AG10803 (cell line): ENCODE data around the gene NFE2L2.
"Not testable (repeated sequence)": the region's sequence is repeated elsewhere in the genome, so short reads cannot be mapped to it uniquely, and the experiment has no call there.

Source experiments
- DNase-seq: peaks from one replicate; pipeline ENCODE4 v3.0.0; 2010; ENCODE audit warnings: low read depth
- H3K4me3 ChIP-seq: 2 replicates; pipeline ENCODE4 v1.5.1; 2011; ENCODE audit warnings: mild to moderate bottlenecking, low read length, control low read depth
- CTCF ChIP-seq: conservative IDR thresholded peaks from 2 replicates; pipeline ENCODE4 v1.5.1; 2011; ENCODE audit warnings: mild to moderate bottlenecking, low read length, control low read depth, inconsistent platforms

NFE2L2 gene

GRCh38 chr2:177188482-177189469, 75.8 kb downstream of the NFE2L2 start:
- no peak for TF ChIP-seq CTCF
- DNase-seq: no peak
- H3K4me3 ChIP-seq: no peak overlapping the region

- H3K4me3 ChIP-seq: no peak overlapping the region
- no peak for TF ChIP-seq CTCF
- peak; percentile 81 for DNase-seq
Observed at GRCh38 chr2:177187631-177188312, 76.8 kb downstream of the NFE2L2 start.

GRCh38 chr2:177186038-177186437, 78.5 kb downstream of the NFE2L2 start:
- not testable (repeated sequence) for DNase-seq

GRCh38 chr2:177184606-177185005, 79.9 kb downstream of the NFE2L2 start:
- TF ChIP-seq CTCF: no peak
- no peak for DNase-seq
- H3K4me3 ChIP-seq: no peak overlapping the region

More at GRCh38 chr2:177186038-177186437, 78.5 kb downstream of the NFE2L2 start:
- H3K4me3 ChIP-seq: not testable (repeated sequence)

- no peak for TF ChIP-seq CTCF
- H3K4me3 ChIP-seq: no peak overlapping the region
- DNase-seq: no peak
Observed at GRCh38 chr2:177183860-177184259, 80.7 kb downstream of the NFE2L2 start.
